Renal cortical epithelial cell (primary cell): ENCODE results near the gene BCAT1. TPM values are rescaled to one million over a fixed set of nuclear protein-coding genes. Genes with fewer than 3 reads are reported as not detected.
"Not testable (repeated sequence)": the region's sequence is repeated elsewhere in the genome, so short reads cannot be mapped to it uniquely, and the experiment has no call there.

Experiments used
- DNase-seq: peaks from one replicate; pipeline ENCODE4 v3.0.0-alpha.2; 2011; ENCODE audit warnings: low read depth
- total RNA-seq: library from RNA; depleted of rRNA; stranded (reverse); fragments of >200 nt; gene quantifications from 2 replicates; pipeline ENCODE4 v1.2.3, GENCODE V29; 2014

The BCAT1 gene
- total RNA-seq, 1 donor from 2014 or later, result 22.6 TPM

DNA sequence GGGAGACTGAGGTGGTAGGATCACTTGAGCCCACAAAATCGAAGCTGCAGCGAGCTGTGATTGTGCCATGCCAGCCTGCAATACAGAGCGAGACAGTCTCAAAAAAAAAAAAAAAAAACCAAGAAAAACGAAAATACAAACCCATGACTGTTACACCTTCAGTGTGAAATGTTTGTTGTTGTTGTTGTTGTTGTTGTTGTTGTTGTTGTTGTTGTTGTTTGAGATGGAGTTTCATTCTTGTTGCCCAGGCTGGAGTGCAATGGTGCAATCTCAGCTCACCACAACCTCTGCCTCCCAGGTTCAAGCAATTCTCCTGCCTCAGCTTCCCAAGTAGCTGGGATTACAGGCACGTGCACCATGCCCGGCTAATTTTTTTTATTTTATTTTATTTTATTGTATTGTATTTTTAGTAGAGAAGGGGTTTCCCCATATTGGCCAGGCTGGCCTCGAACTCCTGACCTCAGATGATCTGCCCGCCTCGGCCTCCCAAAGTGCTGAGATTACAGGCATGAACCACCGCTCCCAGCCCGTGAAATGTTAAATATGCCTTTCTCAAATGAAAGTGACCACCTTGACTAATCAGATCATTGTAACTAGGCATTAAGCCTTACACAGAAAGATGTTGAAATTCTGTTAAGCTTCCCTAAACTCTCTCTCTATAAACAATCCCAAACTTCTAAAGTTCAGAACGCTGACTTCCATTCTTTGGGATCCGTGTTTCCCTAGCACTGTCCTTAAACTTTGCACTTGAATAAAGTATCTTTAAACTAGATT is 20.2 kb downstream of the BCAT1 start:
- not testable (repeated sequence) for DNase-seq

DNA sequence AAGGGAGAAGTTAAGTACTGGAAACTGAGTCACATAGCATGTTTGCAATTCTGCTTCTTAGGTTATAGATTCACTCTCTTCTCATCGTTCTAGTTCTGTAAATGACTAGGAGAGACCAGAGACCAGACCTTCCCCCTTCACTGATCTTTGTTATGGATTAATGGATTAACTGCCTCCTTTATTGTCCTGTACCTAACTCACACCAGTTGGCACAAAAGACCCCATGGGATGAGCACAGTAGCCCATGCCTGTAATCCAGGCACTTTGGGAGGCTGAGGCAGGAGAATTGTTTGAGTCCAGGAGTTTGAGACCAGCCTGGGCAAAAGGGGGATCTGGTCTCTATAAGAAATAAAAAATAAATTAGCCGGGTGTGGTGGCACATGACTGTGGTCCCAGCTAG is 20.8 kb downstream of the BCAT1 start:
- no peak for DNase-seq

DNA sequence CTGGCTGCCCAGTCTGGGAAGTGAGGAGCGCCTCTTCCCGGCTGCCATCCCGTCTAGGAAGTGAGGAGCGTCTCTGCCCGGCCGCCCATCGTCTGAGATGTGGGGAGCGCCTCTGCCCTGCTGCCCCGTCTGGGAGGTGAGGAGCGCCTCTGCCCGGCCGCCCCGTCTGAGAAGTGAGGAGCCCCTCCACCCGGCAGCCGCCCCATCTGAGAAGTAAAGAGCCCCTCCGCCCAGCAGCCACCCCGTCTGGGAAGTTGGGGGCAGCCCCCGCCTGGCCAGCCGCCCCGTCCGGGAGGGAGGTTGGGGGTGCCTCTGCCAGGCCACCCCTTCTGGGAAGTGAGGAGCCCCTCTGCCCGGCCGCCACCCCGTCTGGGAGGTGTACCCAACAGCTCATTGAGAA is 22.8 kb downstream of the BCAT1 start:
- not testable (repeated sequence) for DNase-seq

DNA sequence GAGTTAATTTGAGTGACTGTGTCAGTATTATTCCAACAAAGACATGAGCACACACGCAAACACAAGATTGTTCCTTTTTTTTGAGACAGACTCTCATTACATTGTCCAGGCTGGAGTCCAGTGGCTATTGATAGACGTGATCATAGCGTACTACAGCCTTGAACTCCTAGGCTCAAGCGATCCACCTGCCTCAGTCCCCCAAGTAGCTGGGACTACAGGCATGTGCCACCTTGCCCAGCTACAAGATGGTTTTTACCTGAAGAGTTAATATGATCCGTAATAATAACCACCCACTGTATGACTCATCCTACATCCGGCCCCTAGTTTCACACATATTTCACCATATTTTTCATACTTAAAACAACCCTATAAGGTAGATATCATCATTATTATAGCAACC is 26.8 kb downstream of the BCAT1 start:
- DNase-seq, result no peak

DNA sequence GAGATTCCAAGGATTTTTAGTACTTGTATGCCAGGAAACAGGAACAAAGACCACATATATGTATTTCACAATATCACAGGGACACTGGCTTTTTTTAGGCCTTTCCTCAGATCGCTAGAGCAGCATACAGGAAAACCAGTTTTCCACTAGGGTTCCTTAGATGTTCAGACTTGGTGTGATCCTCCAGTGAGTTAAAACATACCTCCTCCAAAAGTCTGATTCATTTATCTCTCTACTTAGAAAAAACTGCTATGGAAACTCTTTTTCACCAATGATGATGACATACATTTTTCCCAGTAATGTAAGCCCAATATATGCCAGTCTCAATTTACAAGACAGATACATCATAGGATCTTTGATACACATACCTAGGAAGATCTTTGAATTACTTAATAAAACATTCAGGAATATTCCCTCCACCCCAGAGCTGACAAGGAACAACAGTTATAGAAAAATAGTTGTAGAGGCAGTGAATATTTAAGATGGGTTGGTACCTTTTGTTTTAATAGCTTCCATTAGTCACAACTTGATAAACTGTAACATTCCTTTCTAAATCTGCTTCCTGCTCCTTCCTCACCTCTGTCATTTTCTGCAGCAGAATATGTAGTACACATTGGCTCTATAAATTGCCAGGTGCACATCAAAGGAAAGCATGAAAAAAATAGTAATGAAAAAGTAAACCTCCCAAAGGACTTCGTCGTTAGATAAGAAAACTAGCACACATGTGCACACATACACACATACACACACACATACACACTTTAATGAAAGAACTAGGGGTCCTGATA is 27.5 kb downstream of the BCAT1 start:
- DNase-seq, result peak; percentile 4

DNA sequence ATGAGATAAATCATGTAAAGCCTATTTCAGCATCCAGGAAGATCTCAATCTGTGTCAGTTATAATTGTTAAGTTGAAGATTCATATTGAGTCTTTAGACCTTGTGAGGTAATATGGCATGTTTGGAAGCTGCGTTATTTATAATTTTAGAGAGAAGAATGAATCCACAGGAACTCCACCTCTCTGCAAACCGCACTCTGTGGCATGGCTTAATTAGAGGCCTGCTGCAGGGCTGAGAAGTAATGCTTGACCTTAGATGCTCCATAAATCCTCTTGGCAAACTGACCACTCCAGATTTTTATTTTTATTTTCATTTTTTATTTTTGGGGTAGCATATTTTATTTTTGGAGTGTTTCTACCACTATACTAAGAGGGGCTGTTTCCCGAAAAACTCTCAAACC is 28.8 kb downstream of the BCAT1 start:
- no peak for DNase-seq

DNA sequence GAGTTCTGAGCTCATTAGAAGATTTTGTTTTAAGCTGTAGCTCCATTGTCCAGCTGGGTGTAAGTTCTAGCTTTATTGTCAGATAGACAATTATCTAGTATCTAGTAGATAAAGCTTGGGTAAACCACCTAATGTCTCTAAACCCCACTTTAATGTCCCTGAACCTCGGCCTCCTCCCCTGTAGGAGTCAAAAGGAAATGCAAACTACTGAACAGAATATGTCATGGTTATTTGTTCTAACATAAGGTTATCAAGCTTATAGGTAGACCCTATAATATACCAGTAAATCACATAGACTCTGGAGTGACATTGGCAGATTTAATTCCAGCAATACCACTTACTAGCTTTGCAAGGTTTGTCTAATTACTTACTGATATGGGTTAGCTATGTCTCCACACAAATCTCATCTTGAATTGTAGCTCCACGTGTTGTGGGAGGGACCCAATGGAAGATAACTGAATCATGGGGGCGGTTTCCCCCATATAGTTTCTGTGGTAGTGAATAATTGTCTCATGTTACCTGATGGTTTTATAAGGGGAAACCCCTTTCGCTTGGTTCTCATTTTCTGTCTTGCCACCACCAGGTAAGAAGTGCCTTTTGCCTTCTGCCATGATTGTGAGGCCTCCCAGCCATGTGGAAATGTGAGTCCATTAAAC is 29.4 kb downstream of the BCAT1 start:
- no peak for DNase-seq

DNA sequence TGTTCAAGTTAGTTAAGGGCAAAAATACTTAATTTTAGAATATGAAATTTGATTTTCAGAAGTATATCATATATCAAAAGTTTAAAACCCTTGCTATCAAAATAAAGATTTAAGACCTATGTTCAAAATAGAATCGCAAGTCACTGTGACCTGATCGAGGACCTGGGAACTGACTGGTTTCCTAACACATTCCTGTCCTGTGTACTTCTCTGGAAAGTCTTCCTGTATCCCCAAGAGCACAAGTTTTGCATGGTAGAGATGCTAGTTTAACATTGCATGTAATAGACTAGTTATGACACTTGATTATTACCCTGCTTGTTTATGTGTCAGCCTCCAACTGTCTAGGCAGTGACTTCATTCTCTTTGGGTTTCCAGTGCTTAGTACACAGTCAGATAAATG is 30.3 kb downstream of the BCAT1 start:
- DNase-seq, result no peak

DNA sequence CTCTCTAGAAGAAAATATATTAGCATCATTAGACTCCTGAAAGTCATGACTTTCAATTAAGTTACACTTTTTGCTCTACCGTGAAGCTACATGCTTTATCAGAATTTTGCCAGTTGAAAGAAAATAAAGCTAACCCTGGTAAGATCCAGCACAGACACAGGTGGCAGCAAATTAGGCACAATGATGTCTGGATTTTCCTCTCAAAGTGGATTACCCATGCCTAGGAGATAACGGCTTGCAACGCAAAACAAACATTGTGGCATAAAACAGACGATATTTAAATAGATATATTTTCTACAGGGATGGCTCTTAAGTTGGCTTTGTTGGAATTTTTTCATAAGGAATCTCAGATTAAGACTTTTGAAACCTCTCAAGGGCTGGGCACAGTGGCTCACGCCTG is 33.4 kb downstream of the BCAT1 start:
- no peak for DNase-seq

DNA sequence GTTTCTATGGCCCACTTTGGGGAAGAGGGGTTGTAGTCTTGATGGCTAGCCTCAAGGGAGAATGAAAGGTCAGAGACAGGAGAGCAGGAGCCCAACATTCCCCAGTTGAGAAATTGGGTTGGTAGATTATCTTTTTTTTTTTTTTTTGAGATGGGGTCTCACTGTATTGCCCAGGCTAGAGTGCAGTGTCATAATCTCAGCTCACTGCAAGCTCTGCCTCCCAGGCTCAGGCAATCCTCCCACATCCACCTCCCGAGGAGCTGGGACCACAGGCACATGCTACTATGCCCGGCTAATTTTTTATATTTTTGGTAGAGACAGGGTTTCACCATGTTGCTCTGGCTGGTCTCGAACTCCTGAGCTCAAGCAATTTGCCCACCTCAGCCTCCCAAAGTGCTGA is 34.9 kb downstream of the BCAT1 start:
- no peak for DNase-seq

DNA sequence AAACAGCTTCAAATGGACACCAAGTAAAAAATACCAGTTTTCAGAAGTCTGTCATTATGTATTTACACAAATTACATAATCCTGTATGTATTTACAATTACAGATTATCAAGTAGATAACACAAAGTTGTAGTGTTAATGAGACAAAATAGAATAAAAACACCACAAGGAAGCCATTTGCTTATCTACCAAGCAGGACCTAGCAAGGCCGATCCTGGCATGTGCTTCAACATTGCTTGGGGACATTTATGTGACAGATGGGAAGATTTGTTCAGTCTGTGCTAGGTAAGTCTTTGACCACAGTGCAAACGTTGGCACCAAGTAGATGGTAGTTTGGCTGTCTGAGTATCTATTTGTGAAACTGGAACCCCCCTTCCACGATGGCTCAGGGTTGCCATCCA is 35.8 kb downstream of the BCAT1 start:
- no peak for DNase-seq

DNA sequence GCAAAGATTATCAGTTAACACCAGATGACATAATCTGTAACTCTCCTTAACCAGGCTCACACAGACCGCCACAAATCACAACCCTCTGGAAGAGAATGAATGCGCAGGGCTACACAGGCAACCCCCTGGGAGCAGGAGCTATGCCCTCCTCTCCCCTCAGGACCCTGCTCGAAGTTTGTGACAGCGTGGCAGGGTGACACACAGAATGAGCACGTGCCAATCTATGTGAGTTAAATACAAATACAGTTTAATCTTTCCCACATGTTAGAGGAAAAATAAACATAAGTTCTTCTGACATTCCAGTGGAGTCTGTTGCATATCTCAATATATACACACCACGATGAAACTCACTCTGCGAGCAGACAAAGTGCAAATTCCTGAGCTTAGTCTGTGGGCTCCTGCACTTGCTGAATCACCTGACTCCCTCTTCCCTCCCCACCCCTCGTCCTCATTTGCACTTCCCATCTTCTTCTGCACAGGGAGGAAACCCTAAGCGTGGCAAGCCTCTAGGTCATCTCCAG is 37.6 kb downstream of the BCAT1 start:
- peak; percentile 70 for DNase-seq

DNA sequence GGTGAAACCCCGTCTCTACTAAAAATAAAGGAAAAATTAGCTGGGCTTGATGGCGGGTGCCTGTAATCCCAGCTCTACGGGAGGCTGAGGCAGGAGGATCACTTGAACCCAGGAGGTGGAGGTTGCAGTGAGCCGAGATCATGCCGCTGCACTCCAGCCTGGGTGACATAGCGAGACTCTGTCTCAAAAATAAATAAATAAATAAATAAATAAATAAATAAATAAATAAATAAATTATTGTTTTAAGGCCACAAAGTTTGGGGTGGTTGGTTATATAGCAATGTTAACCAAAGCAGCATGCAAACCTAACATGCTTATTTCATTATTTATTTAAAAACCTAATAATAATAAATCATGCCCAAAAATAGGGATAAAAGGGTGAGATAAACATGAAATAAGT is 38.7 kb downstream of the BCAT1 start:
- not testable (repeated sequence) for DNase-seq

DNA sequence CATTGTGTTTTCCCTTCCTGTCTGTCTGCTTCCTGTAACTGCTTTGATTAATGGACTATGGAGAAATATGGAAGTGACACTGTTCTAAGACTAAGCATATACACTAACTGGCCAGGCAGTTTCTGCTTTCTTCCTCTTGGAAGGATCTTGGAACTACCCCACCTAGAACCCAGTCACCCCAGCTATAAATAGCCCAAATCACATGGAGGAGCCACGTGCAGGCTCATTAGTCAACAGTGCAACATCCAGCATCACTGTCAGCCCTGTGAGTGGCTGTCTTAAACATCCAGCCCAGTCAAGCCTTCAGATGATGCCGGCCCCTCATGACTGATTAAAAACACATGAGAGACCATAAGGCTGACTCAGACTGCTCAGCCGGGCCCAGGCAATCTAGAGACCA is 39.2 kb downstream of the BCAT1 start:
- peak; percentile 75 for DNase-seq

DNA sequence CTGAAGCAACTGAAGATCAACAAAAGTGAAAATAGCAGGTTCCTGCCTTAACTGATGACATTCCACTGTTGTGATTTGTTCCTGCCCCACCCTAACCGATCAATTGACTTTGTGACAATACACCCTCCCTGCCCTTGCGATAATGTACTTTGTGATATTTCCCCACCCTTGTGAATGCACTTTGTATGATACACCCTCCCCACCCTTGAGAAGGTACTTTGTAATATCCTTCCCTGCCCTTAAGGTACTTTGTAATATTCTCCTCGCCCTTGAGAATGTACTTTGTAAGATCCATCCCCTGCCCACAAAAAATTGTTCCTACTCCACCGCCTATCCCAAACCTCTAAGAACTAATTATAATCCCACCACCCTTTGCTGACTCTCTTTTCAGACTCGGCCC is 41.4 kb downstream of the BCAT1 start:
- DNase-seq, result no peak

DNA sequence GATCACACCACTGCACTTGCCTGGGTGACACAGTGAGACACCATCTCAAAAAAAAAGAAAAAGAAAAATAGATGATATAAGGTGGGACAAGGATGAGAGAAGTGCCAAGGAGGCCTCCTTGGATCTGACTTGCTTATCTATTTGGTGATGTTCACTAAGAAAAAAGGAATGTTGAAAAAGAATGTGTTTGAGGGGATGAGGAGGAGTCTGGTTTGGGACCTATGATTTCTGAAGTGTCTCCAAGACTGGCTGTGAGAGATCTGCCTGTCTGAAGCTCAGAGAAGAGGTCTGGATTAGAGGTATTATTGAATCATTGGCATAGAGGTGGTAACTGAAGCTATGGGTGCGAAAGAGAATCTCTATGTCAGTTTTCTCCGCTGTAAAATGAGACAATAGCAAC is 42.8 kb downstream of the BCAT1 start:
- DNase-seq, result no peak

DNA sequence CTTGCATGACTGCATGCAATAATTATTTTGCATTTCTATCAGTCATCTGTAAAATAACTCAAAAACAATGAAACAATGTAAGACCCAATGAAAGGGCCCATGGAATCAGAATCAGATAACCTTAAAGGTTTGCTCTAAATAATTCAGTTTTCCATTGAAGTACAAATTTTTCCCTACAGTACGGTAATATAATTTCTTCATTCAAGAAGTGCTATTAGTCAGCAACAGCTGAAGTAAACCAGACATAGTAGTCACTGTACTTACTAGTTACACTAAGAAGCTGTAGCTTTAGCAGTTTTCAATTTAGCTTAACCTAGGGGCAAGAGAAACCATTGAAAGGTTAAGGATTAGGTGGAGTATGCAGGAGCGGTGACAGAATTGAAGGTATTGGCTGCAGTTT is 43.5 kb downstream of the BCAT1 start:
- no peak for DNase-seq

DNA sequence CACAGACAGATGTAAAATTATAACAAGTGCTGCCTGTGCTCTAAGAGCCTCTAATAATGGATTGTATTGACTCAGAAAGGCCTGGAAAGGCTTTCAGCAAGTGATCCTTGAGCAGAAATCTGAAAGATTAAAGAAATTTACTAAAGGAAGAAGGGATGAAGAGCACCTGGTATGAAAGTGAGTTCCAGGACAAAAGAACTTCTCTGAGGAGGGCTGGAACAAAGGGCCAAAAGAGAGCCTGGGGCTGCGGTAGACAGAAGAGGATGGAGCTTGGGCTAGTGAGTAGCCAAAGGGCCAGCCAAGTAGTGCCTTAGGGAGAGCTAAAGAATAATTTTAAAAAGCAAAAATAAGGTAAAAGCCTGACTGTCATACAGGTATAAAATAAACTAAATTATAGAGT is 44.0 kb downstream of the BCAT1 start:
- no peak for DNase-seq

DNA sequence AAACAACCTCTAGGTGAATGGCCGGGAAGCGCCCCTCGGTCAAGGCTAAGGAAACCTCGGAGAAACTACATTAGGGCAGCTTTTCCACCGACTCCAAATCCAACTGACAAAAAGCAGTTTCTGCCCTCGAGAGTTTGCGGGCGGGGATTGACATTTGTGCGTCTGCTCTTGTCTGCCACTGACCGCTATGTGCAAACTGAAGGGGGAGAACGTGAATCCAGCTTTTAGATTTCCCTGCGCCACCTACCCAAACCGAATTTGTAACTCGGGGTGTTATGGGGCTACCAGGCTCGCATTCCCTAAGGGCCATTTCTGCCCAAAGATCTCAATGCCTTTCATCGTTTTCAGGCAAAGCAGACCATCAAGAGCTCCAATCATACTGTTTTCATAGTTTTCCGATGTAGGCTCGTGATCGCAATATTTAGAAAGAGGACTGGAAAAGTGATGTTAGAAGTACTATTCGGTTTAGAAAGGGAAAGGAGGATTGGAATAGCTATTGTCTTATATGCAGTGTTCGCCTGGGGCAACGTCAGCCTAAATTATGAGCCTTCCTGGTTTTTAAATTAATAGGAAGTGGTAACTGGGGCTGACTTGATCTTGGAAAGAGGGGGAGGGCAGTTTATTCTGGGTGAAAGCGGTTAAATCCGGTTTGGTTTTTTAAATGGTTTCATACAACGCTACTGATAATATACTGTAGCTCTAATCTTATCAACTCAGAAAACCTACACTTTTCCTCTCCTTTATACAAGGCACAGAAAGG is 45.4 kb downstream of the BCAT1 start:
- DNase-seq, result no peak

DNA sequence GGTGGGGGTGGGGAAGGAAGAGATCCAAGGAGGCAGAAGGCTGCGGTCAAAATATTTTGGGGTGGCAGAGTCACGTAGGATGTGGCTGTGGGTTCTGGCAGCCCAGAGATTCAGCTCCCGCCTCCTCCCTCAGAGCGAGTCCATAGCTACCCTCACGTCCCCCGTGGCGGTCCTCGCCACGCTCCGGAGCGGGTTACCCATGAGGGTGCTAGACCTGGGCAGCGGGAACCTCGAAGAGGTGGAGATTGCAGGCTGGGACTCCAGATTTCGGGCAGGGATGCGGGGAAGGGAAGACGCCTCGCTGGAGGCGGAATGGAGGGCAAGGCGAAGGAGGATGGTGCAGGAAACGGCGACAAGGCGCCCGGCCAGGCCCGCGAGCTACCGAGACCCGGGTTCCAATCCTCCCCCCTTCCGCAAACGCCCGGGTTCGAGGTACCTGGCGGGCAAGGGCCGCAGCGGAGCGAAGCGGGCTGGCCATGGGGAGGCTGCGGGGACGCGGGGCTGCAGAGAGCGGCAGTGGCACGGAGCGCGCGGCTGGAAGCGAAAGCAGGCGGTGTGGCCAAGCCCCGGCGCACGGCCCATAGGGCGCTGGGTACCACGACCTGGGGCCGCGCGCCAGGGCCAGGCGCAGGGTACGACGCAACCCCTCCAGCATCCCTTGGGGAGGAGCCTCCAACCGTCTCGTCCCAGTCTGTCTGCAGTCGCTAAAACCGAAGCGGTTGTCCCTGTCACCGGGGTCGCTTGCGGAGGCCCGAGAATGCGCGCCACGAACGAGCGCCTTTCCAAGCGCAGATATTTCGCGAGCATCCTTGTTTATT is 46.2 kb downstream of the BCAT1 start:
- DNase-seq, result no peak
